Head of caudate nucleus (tissue), 42 donors: Measurements from ENCODE around the gene SLC25A1.

Experiments
- DNase-seq, 42 donors: peaks; one replicate each; pipeline versions ENCODE4 v3.0.0 to v3.0.0-alpha.2; 2020 to 2021; ENCODE audit warnings: mixed read lengths in 7 of 42
- intact Hi-C: fragments of 100-400 bp; cut with DNase I; formaldehyde crosslinking; loops from one replicate; pipeline ENCODE4 v1.15.0; 2022

SLC25A1 gene

DNA sequence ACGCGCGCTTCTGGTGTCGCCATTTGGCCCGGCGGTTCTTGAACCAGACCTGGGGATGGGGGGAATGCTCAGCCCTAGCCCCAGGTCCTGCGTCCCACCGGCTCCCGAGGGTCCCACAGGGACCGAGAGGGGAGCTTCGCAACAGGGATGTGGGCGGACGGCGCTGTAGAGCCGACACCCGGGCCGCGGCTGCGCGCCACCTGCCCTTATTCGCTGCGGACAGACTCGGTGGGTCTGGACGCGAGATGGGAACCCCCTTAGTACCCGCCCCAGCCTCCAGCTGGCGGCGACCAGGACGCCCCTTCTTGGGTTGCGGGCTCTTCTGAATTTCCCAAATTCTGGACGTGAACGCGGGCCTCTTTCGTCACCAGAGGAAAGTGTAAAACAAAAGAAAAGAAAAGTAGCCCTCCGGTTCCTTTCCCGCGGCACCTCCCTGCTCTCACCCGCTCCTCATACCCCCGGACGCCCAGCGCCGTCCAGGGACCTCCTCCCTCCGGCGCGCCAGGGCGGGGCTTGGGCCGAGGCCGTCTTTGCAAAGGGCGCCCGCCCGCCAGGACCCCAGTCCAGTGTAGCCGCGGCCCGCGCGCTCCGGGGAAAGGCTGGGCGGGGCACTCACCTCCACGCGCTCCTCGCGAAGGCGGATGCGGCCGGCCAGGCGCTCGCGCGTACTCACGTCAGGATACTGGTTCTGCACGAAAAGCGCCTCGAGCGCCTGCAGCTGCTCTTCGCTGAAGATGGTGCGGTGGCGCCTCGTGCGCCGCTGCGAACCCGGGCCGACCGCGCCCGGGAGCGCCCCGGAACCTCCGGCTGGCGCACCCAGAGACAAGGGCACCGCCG lies 29.3 kb downstream of the SLC25A1 start:
- intact Hi-C loops = loop anchor here (10.0 kb wide), 2 partner anchors 296 to 486 kb away; partner anchors contain the start of gene C22orf39
- no peak for DNase-seq

DNA sequence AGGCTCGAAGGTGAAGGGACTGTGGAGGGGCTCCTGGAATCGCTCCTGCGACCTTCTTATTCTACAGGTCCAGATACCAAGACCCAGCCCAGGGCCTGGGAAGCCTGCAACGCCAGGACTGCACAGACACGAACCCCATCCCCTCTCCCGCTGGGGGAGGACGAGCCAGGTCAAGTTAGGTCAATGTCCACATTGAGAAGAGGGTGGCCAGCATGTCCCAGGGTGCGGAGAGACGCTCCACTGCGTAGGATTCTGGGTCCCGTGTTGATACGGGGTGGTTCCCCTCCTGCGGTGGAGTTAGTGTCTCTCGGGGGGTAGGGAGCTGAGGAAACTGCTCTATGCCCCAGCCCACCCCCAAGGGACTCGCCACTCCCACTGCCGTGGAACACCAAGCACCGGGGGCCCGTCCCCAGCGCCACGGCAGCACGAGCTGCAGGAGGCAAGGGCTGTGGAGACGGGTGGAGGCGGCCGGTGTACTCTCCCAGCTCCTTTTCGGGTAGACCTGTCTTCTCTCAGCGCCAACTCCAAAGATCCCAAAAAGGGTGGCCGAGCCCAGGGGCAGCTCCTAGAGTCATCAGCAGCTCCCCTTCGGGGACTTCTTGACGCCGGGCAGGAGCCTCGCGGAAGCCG lies 30.0 kb downstream of the SLC25A1 start:
- intact Hi-C loops = loop anchor here (10.0 kb wide), 2 partner anchors 296 to 486 kb away; partner anchors contain the start of gene C22orf39

DNA sequence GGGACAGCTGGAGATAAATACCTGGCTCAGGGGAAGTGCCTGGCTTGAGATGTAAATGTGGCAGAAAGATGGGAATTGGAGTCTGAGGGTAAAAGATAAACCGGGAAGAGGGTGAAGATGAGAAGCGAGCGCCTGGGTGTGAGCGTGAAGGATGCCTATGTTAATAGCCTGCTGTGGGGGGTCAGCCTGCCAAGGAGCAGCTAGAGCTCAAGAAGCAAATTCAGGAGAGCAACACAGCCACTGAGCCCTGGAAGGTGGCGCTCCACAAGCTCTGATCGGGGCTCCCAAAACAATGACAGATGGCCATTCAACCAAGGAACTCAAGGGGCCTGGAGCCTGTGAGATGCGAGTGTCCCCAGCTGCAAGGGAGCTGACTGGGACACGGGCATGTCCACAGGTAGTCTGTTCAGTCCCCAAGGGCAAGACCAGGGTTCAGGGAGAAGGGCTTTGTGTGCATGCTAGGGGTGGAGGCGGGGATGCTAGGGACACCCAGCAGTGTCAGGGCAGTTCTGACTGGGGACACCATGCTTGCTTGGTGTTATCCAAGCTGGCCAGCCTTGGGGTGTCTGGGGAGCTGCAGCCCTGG lies 31.2 kb downstream of the SLC25A1 start:
- no peak for DNase-seq
- intact Hi-C loops = loop anchor here (10.0 kb wide), 2 partner anchors 298 to 488 kb away; partner anchors contain the start of gene C22orf39

More for the DNA sequence above, 30.0 kb downstream of the SLC25A1 start:
- no peak for DNase-seq

DNA sequence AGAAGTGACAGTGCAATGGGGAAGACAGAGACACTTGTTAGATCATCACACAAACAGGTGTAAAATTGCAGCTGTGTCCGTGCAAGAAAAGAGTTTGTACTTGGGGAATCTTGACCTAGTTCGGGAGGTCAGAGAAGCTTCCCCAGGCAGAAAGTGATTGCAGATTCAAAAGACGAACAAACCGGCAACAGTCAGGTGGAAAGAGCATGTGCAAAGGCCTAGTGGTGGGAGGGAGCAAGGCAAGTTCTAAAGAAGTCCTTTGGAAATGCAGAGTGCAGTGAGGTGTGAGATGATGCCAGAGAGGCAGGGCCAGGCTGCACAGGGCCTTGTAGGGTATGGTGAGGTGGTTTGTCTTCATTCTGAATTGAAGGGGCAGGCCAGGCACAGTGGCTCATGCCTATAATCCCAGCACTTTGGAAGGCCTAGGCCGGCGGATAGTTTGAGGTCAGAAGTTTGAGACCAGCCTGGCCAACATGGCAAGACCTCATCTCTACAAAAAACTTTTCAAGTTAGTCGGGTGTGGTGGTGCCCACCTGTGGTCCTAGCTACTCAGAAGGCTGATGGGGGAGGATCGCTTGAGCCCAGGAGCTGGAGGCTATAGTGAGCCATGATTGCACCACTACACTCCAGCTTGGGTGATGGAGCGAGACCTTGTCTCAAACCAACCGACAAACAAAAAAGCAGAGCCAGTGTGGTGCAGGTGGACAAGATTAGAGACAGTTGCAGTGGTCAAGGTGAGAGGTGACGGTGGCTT lies 32.1 kb downstream of the SLC25A1 start:
- no peak for DNase-seq
- intact Hi-C loops = loop anchor here (10.0 kb wide), 2 partner anchors 298 to 488 kb away; partner anchors contain the start of gene C22orf39

DNA sequence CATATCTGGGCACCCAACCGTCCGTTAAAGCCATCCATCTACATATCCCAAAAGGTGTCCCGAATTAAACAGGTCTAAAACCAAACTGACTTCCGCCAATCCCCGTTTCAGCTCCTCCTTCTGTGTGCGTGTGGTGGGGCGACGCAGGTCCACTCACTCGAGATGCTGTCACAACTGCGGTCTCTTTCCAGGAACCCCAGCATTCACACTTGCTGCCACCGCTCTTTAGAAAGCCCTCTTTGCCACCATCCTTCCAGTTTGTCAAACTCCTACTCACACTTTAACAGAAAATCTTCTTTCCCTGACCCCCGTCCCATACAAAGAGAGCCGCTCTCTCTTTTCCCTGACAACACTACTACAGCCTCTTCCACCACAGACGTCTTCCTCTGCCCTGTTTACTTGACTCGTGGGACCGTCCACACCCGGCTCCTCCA lies 34.6 kb downstream of the SLC25A1 start:
- DNase-seq = peak in 11 of 42 donors; percentile 7 to 44 (median 24)
- intact Hi-C loops = loop anchor here (2.0 to 10.0 kb wide), 4 partner anchors 21 to 491 kb away; partner anchors contain the start of genes C22orf39, DGCR2 and SLC25A1

DNA sequence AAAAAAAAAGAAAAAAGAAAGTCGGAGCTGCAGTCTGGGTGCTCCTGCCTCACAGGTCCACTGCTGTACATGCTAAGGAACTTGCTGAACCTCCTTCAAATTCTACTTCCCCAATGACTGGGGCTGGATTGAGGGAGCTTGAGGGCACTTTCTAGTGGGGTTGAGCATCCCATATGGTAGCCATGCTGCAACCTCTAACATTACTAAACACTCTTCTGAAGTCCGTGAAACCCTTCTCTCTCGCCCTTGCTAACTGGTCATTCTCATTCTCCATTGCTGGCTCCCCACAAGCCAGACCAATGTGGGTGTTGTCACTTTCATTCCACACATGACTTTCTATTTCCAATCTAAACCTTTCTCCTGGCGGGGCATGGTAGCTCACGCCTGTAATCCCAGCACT lies 35.3 kb downstream of the SLC25A1 start:
- intact Hi-C loops = loop anchor here (5.0 to 10.0 kb wide), 3 partner anchors 34 to 492 kb away; partner anchors contain the start of genes C22orf39 and SLC25A1
- DNase-seq = no peak

DNA sequence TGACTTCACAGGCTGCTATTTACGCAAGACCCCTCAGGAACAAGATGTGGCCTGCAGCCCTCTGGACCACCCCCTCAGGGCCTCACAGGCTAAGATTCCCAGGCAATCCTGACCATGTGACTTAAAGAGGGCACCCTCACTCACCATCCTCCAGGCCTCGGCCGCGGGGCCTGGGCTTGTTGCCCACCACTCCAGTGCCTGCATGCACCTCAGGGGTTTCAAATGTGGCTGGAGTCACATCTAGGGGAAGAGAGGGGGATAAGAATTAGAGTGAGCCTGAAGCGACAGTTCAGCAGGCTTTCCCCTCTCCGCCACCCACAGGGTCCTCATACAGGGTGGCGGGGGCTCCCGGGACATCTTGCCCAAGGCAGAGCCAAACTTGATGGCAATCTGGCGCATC lies 36.1 kb downstream of the SLC25A1 start:
- DNase-seq = no peak
- intact Hi-C loops = loop anchor here (5.0 to 10.0 kb wide), 3 partner anchors 35 to 492 kb away; partner anchors contain the start of genes C22orf39 and SLC25A1

DNA sequence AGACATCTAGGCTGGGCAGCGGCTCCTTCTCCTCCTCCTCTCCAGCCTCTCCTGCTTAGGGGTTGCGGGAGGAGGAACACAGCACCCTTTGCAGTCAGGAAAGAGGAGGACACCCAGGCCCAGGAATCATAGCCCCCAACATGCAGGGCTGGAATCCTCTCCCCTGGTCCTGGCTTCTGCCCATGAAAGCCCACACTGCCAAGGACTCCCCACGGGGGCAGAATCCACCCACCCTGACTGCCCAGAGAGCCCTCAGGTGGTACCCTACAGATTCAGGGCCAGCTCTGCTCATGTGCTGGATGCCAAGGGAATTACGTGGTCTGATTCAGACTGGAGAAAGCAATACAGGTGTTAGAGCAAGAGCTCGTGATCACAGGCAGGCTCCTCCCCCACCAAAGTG lies 38.6 kb downstream of the SLC25A1 start:
- DNase-seq = no peak
- intact Hi-C loops = loop anchor here (5.0 to 10.0 kb wide), 3 partner anchors 37 to 495 kb away; partner anchors contain the start of genes C22orf39 and SLC25A1

DNA sequence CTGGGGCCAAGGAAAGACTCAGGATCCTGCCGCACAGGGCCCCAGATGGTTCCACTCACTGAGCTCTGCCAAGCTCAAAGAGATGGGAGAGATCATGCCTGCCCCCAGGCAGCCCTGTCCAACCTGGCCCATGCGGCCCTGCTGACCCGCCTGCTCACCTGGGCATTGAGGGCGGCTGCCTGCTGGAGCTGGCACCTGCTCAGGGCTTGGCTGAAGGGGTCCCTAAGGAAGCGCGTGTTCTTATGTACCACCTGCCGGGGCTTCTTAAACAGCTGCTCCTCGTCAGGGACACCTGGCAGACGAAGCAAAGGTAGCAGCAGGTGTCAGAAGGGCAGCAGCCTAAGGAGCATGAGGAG lies 39.6 kb downstream of the SLC25A1 start:
- intact Hi-C loops = no loop called here
- no peak for DNase-seq

DNA sequence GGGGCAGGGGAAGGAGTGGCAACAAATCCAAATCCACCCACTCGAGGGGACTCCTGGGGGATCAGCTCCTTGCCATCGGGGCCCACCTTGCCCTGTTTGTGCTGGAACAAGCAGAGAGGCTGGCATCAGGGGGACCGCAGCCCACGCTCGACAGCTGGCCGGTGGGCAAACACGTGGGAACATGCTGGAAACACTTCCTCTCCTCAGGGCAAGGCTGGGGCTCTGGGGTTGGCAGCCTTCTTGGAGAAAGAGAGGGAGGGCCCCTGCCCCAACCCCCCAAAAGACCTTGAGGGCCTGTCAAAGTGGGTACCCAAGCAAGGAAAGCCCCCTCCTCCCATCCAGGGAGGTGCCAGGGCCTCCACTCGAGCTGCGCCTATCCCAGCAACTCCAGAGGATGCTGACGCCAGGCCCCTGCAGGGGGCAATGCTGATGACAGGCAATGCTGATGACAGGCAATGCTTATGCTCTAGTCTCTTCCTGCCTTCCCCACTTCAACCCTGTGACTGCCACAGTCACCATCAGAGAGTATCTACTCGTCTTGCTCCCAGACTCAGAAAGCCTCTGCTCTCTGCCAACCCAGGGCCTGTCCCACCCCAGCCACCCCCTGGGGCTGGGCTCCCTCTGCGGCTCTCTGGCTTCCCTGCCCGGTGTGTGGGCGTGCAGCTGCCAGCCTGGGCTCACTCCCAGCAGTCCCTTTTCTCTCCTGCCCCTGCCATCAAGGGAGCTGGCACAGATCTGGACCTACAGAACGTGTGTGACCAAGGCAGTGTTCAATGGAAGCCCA lies 40.1 kb downstream of the SLC25A1 start:
- intact Hi-C loops = no loop called here
- DNase-seq = no peak

DNA sequence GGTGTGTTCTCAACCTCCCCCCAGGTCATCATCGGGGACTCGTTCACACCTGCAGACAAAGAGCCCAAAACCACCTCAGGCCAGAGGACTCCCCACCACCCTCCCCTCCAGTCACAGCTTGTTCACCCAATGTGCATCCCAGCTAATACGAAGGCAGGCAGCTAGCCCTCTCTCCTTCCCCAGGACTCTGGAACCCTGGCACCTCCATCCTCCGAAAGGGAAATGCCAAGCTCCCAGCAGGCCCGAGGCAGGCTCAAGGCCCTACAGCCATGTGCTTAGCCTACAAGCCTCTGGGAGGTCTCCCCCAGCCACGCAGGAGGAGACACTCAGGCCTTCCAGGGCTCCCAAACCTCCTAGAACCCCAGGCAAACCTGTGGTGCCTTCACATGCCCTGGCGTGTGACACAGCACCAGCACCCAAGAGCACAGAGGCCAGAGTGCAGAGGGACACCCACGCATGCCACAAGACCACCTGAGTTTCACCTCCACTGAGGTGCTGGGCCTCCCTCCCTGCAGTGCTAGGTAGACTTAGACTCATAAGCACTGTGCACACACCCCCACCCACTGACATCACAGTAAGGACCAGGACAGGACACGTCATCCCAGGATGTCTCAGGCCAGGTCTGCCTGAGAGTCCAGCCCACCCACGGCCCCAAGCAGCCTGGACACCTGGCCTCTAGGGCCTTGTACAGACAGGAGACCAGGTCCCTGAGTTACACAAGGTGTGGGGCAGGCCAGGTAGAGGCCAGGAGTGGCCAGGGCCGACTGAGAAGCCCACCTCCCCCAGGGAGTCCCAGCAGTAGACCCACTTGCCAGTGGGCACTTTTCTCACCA lies 40.9 kb downstream of the SLC25A1 start:
- no peak for DNase-seq

DNA sequence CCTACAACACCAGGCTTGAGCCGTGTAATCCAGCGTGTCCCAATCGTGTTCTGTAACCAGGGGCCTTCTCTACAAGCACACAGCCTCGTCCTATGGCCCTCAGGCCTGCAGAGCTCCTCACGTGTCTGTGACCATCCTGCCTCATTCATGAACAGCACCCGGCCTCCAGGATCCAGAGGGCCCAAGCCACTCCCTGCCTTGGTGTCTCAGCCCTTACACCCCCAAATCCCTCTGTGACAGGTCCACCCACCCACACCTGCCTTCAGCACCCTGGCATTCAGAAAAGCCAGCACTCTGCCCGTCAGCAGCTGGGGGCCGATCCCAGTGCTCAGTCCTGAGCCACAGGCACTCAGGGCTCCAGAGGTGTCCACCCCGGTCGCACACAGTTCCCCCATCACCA lies 41.6 kb downstream of the SLC25A1 start:
- intact Hi-C loops = no loop called here
- DNase-seq = no peak

More for the DNA sequence above, 40.9 kb downstream of the SLC25A1 start:
- intact Hi-C loops = no loop called here

DNA sequence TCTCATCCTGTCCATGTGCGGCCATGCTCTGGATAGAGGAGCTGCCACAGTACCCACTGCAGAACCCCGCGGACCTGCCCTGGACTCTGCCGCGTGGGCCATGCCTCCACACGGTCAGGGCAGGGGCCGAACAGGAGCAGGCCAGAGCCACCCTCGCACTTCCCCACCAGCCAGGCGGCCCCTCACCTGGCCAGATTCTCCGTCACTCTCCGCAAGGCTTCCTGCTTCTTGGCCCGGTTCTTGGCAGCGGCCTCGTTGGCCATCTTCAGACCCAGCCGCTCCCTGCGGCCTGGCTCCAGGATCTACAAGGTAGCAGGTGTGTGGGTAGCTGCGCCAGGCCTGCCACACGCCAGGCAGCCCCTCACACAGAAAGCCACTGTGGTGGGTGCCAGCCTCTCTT lies 43.7 kb downstream of the SLC25A1 start:
- no peak for DNase-seq
- intact Hi-C loops = no loop called here

DNA sequence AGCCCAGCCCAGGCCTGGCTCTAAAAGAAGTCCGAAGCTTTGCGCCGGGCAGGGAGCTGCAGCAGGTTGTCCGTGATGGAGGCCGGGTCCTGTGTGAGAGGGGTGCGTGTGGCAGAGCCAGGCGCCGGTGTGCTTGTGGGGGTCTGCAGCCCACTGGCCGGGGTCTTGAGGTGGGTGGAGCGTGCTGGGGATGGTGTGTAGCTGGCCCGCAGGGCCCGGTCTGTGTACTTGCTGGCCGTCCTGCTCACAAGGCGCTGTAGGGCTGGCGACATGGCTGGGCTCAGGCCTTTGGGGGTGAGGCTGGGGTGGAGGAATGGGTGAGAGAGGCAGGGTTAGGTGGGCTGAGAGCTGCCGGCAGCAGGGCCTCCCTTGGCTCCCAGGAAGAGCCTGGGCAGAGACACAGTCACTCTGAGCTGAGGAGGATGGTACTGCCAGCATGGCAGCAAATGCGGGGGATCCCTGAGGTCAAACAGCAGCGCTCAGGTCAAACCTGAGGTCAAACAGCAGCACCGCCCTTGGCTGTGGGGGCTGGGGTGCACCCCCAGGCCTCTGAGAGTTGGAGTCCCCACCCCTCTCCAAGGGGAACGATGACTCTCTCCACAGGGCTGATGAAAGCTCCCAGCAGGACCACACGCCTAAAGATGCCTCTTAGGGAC lies 44.2 kb downstream of the SLC25A1 start:
- intact Hi-C loops = no loop called here
- DNase-seq = no peak

DNA sequence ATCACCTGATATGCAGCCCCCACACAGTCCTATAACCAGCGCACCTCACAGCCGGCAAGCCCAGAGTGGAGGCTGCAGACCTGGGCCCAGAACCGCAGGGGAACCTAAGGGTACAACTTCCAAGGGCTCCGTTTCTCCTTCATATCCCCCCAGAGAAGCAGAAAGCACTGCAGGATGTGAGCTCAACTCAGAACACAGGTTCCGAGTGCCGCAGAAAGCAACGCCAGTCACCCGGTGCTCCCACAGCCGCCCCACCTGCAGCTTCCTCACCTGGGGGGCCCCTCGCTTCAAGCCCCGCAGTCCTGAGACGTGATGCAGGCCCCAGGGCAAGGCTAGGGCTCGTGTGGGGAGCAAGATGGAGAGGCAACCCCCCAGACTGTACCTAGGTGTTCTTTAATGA lies 45.0 kb downstream of the SLC25A1 start:
- intact Hi-C loops = no loop called here

DNA sequence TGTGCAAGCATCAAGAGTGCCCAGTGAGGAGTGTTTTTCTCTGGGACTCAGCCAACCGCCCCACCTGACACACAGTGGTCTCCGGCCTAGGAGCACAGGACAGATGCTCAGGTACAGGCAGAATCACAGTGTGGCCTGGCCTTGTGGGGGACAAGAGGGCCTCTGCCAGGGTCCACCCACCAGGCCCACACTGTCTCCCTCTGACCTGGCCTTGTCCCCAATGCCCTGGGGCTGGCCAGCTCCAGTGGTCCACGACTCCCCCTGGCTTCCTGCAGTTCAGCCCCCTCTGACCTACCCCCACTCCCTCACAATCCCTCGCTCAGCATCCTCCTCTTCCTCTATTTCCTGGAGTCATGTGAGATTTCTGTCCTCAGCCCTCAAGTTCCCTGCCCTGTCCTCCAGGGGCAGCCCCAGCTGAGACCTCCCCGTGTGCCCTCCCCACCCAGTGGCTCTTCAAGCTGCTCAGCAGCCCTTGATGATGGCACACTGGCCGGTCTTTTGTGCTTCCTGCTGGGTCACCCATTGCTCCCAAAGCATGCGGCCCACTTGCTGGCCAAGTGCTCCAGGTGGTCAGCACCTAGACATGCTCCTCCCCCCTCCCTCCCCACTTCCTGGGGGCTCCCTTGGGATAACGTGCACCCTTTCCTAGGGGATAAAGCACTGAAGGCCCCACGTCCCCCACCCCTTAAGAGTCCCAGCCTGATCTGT lies 45.7 kb downstream of the SLC25A1 start:
- DNase-seq = no peak
- intact Hi-C loops = no loop called here

More for the DNA sequence above, 45.0 kb downstream of the SLC25A1 start:
- no peak for DNase-seq
